Suprapubic skin (tissue), 3 donors: ENCODE measurements around the gene POLE.

ENCODE experiments used
- POLR2A ChIP-seq, 2 donors: fragments of 450-650 bp; IDR thresholded peaks; one replicate each; pipeline ENCODE4 v1.6.1; 2017; ENCODE audit warnings: antibody characterized with exemption in 2 of 2, mild to moderate bottlenecking in 2 of 2, moderate library complexity in 2 of 2
- TF ChIP-seq, protein P1 (sequence below), 2 donors: fragments of 200-600 bp in 1 of 2; fragments of 450-650 bp in 1 of 2; sonication (generic) in 1 of 2; IDR thresholded peaks; one replicate each; pipeline ENCODE4 v1.5.1; 2016 to 2019; ENCODE audit warnings: antibody characterized with exemption in 2 of 2, mild to moderate bottlenecking in 1 of 2, moderate library complexity in 1 of 2

DNA sequence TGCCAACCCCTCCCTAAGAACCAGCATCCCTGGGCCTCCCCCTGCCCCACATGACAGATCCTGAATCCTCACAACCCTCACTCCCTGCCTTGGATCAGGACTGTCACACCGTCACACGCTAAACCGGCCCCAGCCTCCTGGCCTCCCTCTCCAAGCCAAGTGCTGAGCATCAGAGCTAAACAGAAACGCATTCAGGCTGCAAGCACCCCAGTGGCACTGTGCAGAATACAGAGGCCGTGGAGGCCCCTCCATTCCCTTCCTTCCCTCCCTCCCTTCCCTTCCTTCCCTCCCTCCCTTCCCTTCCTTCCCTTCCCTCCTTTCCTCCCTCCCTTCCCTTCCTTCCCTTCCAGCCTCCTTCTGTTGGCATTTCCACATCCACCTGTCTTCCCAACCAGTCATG is 12.6 kb downstream of the POLE start:
- TF ChIP-seq POLR2A (IDR thresholded peaks at IDR 0.05), result no peak
- TF ChIP-seq, protein P1, sequence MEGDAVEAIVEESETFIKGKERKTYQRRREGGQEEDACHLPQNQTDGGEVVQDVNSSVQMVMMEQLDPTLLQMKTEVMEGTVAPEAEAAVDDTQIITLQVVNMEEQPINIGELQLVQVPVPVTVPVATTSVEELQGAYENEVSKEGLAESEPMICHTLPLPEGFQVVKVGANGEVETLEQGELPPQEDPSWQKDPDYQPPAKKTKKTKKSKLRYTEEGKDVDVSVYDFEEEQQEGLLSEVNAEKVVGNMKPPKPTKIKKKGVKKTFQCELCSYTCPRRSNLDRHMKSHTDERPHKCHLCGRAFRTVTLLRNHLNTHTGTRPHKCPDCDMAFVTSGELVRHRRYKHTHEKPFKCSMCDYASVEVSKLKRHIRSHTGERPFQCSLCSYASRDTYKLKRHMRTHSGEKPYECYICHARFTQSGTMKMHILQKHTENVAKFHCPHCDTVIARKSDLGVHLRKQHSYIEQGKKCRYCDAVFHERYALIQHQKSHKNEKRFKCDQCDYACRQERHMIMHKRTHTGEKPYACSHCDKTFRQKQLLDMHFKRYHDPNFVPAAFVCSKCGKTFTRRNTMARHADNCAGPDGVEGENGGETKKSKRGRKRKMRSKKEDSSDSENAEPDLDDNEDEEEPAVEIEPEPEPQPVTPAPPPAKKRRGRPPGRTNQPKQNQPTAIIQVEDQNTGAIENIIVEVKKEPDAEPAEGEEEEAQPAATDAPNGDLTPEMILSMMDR (IDR thresholded peaks at IDR 0.05), result no peak
